D721Med (cell line): ENCODE measurements around the gene HSBP1L1.

ENCODE experiments used
- DNase-seq: peaks from one replicate; pipeline ENCODE4 v3.0.0; 2011; ENCODE audit warnings: low spot score; ENCODE audit not compliant: insufficient read length
- FAIRE-seq: peaks from 2 replicates; lab custom pipeline; 2011; peaks lifted over from hg19 to GRCh38; lab: Jason Lieb, UNC
- TF ChIP-seq, protein P1 (sequence below): IDR thresholded peaks from 2 replicates; pipeline ENCODE4 v1.5.1; 2012; ENCODE audit warnings: mild to moderate bottlenecking, control low read depth; ENCODE audit not compliant: insufficient read depth; ENCODE audit errors: missing control alignments

The HSBP1L1 gene

GRCh38 chr18:79963658-79964329 is 649 bp upstream of the HSBP1L1 start:
- no peak for DNase-seq
- no peak for FAIRE-seq
- TF ChIP-seq, protein P1, sequence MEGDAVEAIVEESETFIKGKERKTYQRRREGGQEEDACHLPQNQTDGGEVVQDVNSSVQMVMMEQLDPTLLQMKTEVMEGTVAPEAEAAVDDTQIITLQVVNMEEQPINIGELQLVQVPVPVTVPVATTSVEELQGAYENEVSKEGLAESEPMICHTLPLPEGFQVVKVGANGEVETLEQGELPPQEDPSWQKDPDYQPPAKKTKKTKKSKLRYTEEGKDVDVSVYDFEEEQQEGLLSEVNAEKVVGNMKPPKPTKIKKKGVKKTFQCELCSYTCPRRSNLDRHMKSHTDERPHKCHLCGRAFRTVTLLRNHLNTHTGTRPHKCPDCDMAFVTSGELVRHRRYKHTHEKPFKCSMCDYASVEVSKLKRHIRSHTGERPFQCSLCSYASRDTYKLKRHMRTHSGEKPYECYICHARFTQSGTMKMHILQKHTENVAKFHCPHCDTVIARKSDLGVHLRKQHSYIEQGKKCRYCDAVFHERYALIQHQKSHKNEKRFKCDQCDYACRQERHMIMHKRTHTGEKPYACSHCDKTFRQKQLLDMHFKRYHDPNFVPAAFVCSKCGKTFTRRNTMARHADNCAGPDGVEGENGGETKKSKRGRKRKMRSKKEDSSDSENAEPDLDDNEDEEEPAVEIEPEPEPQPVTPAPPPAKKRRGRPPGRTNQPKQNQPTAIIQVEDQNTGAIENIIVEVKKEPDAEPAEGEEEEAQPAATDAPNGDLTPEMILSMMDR, result no peak

DNA sequence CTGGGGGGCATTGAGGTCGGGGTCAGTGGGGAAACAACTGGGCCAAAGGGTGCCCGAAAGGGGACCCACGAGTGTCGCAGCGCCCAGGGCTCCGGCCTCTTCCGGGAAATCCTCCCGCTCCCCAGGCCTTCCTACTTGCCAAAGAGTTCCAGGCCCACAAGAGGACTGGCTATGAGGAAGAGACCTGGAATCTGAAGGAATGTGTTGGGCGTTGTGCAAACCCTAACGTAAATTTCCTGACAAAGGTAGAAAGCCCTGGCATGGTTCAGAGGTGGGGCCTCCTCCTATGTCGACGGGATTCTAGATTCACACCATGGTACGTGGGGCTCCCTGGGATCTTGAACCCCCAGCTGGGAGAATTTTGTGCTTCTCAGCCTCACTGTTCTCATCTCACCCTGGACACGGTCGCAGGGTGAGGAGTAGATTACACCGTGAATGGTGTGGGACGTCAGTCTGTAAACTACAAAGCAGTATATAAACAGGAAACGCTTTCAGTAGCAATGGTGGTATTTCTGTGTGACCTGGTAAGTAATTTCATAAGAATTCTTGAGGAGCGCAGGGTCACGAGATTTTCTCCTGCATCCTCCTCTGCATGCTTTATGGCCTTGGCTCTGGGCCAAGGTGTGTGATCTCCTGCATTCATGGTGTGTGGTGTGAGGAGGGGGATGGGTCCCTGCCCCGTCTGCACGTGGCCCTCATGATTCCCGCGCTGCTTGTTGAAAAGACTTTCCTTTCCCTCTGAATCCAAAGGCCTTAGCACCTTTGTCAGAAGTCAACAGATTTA is 868 bp downstream of the HSBP1L1 start:
- TF ChIP-seq, protein P1, result no peak
- no peak for DNase-seq
- FAIRE-seq, result peak; percentile 92

- TF ChIP-seq, protein P1, result no peak
- FAIRE-seq (peak; percentile 99), DNase-seq (no peak)
Observed at GRCh38 chr18:79970419-79971133, 6.1 kb downstream of the HSBP1L1 start.

- peak; percentile 84 for FAIRE-seq
Observed at GRCh38 chr18:79971211-79971952, 6.9 kb downstream of the HSBP1L1 start.

GRCh38 chr18:79971986-79972385 is 7.5 kb downstream of the HSBP1L1 start:
- no peak for DNase-seq
- TF ChIP-seq, protein P1, result no peak
- no peak for FAIRE-seq

More at GRCh38 chr18:79971211-79971952, 6.9 kb downstream of the HSBP1L1 start:
- DNase-seq, result no peak
- TF ChIP-seq, protein P1, result no peak

- TF ChIP-seq, protein P1, result no peak
- DNase-seq, result no peak
- FAIRE-seq, result peak; percentile 79
Observed at GRCh38 chr18:79972720-79973119, 8.3 kb downstream of the HSBP1L1 start.
